Activated CD8-positive, alpha-beta memory T cell treated with anti-CD3 and anti-CD28 coated beads, Interleukin-2, amount 50 U/mL, for 4 hours (primary cell): ENCODE data around the gene SH2D3C.

Source experiments
- DNase-seq: peaks from one replicate; pipeline ENCODE4 v3.0.0-alpha.2; 2020

SH2D3C gene

DNA sequence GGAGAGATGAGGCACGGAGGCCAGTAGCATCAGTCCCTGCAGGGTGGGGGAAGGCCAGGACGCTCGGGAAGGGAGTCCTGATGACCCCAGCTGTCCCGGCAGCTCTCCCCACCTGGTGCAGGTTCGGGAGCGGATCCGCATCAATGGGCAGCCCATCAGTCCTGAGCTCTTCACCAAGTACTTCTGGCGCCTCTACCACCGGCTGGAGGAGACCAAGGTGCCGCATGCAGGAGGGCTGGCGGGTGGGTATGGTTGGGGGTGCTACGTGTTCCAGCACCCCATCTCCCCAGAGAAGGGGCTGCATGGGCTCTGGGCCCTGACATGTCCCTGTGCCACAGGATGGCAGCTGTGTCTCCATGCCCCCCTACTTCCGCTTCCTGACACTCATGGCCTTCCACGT, 28.4 kb upstream of the SH2D3C start:
- DNase-seq = no peak

DNA sequence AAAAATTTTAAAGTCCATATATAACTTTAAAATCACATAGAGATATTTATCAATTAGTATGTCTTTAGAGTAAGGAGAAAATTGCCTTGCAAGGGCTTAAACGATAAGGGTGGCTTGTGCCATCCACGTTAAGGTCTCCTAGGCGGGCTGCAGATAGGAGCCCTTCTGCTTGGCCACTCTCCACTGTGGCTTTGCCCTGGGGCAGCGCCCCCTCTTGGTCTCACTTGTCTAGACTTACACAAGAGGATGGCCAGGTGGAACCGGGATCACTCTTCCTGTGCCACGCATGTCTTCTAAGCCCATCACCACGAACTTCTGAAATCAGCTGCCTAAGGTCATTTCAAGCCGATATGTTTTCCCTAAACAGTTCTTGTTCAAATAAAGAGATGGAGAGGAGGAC, 27.2 kb upstream of the SH2D3C start:
- DNase-seq = no peak

DNA sequence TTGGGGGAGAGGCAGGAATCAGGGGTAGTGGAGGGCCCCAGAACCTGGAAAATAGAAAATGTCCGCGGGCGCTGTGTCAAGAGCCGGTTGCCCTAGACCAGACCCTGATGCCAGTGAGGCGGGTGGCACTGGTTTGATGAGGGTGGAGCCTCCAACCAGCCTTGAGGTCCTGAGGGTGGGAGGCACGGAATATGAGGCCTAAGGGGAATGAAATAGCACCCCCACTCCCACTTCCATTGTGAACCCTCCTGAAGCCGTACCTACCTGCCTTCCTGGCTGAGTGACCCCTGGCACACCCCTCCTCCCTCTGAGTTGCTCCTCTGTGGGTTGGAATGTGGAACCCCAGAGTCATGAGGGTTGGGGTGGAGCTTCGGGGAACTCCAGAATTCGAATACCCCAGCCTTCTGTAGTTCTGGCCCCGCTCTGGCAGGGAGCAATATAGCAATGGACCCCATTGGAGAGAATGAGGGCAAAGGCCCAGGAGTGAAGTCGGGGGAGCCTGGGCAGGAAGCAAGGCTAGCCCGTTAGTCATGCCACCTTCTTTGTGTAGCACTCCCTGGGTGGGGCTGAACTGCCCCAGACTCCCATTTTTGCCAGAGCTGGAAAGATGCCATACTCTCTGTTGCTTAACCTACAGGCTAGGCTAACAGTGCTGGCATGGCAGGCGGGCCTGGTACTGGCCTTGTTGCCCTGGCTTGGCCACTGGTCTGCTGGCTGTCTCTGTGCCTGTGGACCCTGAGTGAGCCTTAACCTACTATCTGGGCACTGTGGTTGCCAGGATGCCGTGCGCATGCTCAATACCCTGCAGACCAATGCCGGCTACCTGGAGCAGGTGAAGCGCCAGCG, 25.3 kb upstream of the SH2D3C start:
- no peak for DNase-seq

DNA sequence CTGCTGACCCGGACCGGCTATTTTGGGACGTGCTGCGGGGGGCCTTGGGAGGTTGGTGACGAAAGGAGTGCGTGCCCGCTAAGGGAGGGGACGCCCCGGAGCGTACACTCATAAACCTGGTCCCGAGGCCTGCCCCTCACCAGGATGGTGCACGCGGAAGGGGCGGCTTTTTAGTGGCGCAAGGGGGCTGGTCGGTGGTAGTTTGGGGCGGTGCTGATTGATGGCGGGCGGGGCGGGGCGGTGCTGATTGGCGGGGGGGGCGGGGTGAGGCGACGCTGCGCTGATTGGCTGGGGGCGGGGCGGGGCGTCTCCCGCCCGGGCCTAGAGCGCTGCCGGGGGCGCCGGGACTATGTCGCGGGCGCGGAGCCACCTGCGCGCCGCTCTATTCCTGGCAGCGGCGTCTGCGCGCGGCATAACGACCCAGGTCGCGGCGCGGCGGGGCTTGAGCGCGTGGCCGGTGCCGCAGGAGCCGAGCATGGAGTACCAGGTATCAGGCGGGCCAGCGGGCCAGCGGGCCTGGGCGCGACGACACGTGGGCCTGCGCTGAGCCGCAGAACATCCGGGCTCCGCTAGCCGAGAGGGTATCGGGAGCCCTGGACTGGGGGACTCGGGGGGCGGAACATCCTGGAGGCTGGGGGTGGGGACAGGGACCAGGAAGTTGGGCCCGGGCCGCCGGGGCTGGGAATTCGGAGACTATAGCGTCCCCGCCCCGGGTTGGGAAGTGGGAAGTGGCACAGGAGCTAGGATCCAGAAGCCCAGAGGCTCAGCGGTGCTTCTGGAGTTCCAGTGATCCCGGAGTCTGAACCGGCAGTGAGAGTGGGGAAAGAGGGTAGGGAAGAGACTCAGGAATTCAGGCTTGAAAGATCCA, 24.3 kb upstream of the SH2D3C start, which contains the start of gene FPGS:
Gene FPGS, plus strand, starts transcription at position 307 of the 868 bp plus-strand sequence. Its CDS starts 43 bp downstream, at position 350.
- DNase-seq = peak; percentile 80

DNA sequence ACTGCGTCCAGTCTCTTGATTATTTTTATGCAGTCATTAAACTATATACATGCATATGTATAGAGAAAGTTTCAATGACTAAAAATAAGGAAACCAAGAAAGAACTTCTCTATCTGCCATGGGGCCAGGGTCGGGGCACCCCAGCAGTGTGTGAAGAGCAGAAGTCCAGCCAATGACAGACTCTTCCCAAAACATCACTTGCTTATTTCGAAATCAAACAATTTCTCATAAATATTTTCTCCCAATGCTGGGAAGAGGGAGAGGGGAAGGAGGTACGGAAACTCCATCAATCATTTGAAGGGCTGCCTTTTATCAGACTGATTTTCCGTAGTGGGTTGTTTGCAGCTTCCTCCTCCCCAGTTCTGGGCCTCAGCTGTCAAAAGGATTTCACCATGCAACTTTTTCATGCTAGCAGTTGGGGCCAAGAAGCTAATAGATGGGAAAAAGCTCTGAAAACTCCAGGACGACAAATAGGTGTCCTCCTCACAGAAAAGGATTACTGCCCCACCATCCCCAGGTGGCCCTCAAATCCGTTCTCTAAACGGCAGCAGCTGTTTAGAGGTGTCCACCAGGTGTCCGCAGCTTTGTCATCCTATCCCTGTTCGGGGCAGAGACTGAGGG, 23.6 kb upstream of the SH2D3C start:
- DNase-seq = no peak

DNA sequence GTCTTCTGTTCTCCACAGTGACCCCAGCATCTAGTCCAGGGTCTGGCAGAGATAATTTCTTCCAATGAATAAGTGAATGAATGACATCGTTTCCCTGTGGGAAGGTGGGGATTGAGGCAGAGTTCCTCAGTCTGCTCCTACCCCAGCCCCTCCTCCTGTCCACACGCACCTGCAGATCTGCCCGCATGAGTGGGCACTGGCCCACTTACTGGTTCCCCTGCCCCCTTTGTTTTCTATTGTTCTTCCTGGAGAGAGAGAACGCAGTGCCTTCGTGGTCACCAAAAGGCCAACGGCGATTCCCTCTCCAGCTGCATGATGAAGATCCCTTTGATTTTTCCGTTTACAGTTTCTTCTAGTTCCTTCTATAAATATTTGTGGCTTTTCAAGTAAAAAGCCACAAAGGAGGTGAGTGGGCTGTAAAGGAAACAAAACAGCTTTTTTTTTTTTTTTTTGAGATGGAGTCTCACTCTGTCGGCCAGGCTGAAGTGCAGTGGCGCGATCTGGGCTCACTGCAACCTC, 18.4 kb upstream of the SH2D3C start:
- no peak for DNase-seq

DNA sequence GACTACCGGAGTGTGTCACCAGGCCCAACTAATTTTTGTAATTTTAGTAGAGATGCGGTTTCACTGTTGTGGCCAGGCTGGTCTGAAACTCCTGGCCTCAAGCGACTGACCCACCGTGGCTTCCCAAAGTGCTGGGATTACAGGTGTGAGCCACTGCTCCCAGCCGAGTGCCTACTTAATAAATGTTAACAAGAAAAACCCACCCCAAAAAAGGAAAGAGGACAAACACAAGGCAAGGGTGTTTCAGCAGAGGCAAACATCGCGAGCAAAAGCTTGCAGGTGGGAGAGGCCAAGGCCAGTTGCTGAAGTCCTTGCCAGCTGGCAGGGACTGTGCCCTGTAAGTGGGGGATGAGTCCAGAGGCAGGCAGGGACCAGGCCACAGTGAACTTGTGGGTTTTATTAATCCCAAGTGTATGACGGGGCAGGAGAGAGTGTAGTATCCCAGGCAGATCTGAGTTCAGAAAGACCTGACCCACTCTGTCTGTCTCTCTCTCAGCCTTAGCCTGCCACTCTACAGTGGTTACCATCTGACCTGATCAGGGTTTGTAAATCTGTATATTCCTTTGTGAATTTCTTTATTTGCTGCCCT, 17.9 kb upstream of the SH2D3C start:
- no peak for DNase-seq

DNA sequence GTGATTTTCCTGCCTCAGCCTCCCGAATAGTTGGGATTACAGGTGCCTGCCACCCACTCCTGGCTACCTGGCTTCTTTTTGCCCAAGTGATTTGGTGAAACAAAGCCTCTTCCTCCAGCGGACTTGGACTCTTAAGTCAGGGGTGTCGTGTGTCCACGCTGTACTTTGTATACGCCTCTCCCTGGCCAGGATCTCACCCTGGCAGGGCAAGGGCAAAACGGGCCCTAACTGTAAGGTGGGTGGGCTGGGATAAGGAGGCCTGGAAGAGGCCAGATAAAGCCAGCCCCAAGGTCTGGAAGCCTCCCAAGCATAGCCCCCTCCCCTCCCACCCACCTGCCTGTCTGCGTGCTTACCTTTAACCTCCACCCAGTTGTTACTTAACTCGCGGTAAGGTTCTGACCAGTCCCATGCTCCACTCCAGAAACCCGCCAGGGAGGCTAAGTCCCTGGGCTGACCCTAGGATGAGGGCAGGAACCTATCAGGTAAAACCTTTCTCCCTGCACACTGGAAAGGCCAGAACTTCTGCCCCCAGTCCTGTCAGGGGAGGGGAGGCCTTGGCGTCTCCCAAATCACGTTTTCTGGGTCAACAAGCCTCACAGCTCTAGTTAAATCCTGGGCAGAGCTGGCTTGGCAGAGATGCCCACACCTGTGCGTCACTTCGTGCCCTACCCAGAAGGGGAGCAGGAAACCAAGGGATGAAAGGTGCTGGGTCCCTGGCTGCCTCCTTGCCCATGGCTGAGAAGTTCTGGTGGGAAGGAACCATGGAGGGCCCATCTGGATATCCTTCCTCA, 15.7 kb upstream of the SH2D3C start:
- DNase-seq = no peak

DNA sequence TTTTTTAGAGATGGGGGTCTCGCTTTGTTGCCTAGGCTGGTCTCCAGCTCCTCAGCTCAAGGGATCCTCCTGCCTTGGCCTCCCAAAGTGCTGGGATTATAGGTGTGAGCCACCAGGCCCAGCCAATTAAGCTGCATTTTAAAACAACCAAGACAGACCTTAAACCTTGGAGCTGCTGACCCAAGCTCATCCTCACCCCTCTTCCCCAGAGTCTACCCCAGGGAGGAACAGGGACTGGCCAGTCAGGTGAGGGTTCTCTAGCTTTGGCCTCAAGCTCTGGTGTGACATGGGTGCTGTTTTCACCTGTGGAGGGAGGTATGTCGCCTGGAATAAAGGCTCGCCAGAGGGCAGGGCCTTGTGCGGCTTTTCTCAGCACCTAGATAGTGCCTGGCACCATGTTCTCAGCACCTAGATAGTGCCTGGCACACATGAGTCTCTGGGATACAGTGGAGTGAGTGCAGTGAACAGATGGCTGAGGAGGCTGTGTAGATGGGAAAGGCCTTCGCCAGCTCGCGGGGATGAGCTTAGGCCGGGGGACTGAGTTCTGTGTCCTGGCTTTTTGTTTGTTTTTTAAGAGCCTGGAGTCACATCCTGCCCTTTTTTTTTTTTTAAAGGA, 14.7 kb upstream of the SH2D3C start:
- DNase-seq = no peak

DNA sequence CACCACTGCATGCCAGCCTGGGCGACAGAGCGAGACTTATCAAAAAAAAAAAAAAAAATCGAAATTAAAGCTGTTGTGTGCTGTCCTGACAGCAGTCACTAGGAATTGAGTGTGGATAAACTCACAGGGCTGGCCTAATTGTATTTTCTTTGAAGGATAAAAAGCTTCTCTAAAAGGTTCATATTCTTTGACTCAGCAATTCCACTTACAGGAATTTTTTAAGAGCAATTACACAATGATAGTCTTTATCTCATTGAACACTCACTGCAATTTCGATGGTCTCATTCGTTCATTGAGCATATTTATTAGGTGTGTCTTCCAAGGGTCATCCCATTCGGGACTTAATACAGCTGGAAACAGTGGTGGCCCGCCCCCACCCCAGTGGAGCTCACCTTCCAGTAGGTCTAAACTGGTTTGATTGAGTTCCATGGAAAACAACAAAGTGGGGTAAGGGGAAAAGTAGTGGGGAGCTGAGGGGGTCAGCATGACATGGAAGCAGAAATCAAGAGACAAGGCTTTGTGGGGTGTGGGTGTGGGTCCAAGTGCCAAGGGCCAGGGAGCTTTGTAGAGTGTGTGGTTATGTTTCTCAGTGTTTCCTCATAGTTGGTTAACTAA, 14.1 kb upstream of the SH2D3C start:
- no peak for DNase-seq

DNA sequence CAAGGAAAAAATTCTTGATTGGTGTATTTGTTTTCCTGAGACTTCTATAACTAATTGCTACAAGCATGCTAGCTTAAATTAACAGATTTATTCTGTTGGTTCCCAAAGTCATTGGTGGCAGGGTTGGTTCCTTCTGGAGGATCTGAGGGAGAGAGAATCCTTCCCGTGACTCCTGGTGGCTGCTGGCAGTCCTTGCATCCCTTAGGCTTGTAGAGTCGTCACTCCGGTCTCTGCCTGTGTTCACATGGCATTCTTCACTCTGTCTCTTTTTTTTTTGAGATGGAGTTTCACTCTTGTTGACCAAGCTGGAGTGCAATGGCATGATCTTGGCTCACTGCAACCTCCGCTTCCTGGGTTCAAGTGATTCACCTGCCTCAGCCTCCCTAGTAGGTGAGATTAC, 12.6 kb upstream of the SH2D3C start:
- DNase-seq = no peak

DNA sequence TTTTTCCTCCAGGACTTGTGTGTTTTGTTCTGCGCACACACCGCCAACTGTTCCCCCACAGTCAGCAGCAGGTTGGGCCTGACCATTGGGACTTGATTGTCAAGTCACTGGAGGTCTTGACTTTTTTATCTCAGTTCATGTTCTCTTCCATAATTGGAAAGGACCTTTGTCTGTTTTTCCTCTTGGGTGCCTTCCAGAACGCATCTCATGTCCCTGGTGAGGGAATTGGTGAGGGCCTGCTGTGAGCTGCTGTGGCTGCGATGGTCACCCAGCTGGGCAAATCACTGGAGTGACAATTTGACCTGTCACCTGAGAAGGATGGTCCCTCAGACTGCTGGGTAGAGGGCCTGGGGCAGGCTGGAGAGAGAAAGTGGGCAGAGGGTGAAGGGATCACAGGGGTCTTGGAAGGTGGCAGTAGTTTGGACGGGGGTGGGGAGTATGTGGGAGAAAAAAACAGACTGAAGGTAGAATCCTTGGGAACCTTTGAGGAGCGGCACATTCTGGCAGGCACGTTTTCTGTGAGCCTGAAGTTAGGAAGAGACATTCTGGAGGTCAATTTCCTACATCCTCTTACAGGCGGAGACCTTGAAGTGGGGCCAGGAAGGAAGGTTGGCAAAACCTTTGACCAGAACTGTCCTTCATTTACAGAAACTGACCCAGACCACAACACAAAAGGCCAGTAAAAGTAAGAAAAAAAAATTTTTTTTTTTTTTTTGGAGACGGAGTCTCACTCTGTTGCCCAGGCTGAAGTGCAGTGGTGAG, 11.8 kb upstream of the SH2D3C start:
- no peak for DNase-seq

DNA sequence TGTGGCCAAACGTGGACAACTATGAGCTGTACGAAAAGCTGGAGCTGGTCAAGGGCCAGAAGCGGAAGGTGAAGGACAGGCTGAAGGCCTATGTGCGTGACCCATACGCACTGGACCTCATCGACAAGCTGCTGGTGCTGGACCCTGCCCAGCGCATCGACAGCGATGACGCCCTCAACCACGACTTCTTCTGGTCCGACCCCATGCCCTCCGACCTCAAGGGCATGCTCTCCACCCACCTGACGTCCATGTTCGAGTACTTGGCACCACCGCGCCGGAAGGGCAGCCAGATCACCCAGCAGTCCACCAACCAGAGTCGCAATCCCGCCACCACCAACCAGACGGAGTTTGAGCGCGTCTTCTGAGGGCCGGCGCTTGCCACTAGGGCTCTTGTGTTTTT, 10.7 kb upstream of the SH2D3C start:
- DNase-seq = no peak

DNA sequence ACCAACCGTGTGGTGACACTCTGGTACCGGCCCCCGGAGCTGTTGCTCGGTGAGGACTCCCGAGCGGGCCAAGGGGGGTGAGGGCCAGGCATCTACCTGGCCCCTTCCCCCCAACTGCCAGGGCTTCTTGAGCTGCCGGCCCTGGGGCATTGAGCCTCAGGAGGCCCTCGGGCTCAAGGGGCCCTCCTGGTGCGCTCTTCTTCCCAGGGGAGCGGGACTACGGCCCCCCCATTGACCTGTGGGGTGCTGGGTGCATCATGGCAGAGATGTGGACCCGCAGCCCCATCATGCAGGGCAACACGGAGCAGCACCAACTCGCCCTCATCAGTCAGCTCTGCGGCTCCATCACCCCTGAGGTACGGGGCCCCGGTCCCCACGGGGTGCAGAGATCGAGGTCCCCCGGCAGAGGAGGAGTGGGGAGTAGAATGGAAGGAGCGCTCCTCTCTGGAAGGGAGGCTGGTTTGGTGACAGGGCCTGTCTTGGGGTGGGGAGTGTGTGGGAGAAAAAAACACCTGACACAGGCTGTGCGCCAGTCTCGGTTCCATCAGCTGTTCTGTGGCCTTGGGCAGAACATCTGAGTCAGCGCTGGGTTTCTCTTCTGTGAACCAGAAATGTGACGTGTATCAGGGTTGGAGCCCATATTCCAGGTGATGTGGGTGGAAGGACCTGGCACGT, 10.0 kb upstream of the SH2D3C start:
- DNase-seq = no peak

DNA sequence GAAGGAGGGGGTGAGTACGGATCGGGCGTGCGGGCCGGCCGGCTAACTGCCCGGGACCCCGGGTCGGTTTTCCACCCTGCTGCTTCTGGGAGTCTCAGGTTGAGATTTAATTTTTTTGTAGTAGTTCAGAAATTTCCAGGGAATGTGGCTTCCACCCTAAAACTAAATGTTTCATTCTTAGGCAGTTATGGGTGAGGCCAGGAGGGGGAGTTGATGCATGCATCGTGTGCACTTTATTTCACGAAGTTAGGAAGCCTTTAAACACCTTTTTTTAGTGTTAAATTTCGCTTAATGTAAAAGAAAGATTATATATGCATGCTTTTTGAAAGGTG, 8.3 kb upstream of the SH2D3C start:
- DNase-seq = no peak

DNA sequence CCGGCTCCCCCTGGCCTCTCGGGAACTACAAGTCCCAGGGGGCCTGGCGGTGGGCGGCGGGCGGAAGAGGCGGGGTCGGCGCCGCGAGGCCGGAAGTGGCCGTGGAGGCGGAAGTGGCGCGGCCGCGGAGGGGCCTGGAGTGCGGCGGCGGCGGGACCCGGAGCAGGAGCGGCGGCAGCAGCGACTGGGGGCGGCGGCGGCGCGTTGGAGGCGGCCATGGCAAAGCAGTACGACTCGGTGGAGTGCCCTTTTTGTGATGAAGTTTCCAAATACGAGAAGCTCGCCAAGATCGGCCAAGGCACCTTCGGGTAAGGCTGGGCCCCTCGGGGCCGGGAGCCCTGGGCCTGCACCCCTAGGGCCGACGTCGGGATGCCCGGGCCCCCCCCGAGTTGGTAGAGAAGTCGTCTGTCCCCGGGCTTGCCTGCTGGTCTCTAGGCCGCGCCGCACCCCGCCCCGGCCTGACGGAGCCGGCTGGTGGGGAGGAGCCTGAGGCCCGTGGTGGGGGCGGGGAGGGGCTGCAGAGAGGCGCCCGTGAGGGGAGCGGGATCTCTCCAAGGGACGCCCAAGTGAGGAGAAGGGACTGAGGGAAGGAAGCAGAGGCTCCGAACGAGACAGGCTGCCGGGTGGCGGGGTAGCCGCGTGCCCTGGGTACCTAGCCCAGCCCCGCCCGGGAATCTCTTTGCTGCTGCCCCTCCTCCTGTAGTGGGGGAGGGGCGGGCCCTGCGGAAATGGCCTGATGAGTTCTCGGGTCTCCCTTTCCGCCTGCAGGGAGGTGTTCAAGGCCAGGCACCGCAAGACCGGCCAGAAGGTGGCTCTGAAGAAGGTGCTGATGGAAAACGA, 7.7 kb upstream of the SH2D3C start, which contains the start of gene CDK9:
Gene CDK9, plus strand, starts transcription at position 102 of the 840 bp plus-strand sequence. Its CDS starts 115 bp downstream, at position 217.
- peak; percentile 93 for DNase-seq

DNA sequence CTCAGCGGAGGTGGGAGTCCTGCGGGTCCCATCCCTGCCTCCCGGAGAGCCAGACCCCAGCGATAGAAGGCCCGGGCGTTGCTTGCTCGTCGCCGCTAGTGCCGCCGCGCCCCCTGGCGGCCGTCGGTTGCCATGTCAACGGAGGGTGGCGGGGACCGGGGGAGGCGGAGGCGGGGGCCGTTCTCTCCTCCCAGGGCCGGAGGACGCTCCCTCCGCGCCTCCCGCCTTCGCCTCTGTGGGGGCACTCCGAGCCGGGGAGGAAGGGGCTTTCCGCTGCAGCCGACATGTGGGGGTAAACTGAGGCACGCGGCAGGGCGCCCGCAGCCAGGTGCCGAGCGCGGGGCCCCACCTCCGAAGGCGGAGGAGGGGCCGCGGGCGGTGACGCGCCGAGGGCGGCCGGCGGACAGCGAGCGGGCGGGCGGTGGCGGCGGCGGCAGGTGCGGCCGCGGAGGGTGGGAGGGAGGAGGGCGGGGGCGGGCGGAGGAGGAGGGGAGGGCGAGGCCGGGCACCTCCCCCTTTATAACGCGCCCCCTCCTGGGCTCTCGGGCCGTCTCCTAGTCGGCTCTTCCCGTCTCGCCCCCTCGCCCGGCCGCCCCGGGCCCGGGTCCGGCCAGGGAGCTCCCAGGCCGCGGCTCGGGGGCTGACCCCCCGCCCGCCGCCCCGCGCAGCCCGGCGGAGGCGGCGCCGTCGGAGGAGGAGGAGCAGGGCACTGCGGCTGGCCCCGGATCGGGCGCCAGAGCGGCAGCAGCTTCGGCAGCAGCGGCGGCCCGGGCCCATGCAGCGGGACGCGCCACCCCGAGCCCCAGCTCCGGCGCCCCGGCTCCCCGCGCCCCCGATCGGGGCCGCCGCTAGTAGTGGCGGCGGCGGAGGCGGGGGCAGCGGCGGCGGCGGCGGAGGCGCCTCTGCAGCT, 6.8 kb upstream of the SH2D3C start:
- DNase-seq = peak; percentile 89
